Right forelimb (tissue), 1 donor: ENCODE data around the gene ZSCAN5B.
"Not testable (repeated sequence)": the region's sequence is repeated elsewhere in the genome, so short reads cannot be mapped to it uniquely, and the experiment has no call there.

Source experiments
- DNase-seq: peaks from one replicate; pipeline ENCODE4 v3.0.0-alpha.2; 2018

Gene ZSCAN5B

DNA sequence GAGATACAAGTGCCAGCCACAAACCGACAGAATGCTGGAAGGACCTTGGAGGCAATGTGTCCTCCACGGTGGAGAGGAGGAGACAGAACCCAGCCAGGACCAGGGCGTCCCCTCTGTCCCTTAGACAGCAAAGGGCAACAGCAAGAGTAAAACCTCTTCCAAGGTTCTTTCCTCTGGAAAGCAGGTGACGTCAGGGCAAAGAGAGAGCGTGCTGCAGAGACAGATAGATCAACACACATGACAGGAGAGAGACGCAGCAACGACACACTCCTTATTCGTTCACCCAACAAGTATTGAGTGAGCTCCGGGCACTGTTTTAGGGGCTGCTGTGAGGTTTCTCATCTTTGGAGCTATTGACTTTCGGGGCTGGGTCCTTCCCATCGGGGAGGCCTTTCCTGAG, 23.0 kb downstream of the ZSCAN5B start:
- DNase-seq = no peak

DNA sequence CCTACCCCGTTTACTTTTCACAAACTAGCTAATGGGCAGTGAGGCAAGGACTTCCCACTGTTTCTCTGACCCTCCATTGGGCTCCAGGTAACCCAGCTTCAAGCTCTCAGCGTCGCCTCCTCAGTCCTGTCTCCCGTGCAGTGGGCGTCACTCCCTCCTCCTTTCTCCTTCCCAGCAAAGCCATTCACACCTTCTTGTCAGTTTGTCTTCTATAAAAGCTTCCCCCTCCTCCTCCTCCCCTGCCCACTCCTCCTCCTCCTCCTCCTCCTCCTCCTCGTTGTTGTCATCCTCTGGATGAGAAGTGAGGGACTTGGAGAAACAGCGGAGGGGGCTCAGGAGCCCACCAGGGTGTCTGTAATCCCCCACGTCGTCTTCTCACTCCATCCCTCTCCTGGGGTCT, 23.5 kb downstream of the ZSCAN5B start:
- DNase-seq = no peak

DNA sequence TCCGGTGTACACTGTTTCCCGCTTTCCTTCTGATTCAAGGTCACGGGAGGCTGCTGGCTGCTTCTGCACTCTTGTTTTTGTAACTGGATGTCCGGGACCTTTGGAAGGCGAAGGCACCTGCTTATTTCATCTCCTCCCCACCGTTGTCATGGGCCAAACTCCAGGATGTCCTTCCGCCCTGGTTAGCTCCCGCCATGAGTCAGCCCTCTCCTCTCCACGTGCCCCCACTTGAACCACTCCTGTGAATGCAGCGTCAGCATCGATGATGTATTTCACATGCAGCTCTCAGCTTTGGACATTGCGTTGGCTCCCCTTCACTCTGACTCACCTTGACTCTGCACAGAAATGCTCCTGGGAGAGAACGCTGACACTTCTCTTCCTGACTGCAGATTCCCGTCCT, 27.3 kb downstream of the ZSCAN5B start:
- DNase-seq = no peak

DNA sequence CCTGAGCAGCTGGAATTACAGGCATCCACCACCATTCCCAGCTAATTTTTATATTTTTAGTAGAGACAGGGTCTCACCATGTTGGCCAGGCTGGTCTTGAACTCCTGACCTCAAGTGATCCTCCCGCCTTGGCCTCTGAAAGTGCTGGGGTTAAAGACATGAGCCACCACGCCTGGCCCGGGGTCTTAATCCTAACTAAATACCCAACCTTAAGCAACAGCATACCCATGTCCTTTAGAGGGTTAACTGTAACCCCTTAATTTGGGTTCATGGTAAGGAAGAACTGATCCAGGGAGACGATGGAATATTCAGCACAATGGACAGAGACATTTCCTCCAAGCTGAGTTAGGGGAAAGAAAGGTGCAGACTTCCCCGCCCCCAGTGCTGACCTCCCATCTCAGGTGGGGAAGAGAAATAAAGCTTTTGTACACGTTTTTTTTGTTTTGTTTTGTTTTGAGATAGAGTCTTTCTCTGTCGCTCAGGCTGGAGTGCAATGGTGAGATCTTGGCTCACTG, 30.5 kb downstream of the ZSCAN5B start:
- no peak for DNase-seq

DNA sequence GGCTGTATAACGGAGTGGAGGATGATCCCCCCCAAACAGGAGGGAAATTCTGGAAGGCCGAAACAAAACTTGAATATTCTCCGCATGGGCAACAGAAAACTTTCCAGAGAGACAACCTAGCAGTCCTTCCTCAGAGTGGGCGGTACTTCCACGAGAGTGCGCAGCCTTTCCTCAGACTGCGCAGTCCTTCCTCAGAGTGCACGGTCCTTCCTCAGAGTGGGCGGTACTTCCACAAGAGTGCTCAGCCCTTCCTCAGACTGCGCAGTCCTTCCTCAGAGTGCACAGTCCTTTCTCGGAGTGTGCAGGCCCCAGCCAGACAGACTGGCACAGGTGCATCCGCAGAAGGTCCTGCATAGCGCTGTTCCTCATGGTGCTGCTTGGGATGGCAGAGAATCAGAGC, 34.5 kb downstream of the ZSCAN5B start:
- no peak for DNase-seq

DNA sequence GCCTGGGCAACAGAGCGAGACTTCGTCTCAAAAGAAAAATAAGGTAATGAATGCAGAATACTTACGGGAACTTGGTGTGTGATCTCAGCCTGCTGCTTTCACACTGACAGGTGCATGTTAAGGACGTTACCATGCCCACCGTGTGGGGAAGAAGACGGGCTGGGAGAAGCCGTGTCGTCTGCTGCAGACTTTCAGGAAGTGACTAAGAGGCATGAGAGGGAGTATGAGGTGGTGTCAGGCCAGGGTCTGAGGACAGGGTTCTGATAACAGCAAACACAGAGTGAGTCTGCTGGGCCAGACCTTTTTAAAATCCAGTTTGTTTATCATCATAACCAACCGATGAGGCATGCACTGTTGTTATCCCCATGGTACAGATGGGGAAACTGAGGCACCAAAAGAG, 35.3 kb downstream of the ZSCAN5B start:
- DNase-seq = no peak

DNA sequence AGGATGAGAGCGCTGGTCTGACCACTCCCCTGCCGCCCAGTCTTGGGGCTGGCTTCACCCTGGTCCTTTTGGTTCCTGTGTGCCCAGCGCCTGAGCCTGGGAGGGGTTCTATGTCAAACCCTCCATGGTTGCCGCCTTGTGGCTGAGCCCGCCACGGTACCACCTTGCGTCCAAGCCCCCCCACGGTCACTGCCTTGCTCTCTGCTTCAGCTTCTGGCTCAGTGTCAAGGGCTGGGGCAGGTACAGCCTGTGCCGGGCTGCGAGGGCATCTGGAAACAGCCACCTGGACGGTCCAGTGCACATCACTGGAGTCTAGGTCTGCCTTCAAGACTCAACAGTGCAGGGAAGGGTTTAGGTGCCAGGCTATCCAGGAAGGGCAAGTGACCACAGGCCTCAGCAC, 36.0 kb downstream of the ZSCAN5B start:
- DNase-seq = no peak

DNA sequence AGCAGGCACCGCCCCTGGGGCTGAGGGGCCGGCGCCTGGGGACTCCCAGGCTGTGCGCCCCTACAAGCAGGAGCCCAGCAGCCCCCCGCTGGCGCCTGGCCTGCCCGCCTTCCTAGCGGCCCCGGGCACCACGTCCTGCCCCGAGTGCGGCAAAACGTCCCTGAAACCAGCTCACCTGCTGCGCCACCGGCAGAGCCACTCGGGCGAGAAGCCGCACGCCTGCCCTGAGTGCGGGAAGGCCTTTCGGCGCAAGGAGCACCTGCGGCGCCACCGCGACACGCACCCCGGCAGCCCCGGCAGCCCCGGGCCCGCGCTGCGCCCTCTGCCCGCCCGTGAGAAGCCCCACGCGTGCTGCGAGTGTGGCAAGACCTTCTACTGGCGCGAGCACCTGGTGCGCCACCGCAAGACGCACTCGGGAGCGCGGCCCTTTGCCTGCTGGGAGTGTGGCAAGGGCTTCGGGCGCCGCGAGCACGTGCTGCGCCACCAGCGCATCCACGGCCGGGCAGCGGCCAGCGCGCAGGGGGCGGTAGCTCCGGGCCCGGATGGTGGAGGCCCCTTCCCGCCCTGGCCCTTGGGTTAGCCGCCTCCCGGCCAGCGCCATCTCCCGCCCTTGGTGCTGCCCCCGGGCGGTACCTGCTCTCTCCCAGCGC, 37.8 kb downstream of the ZSCAN5B start:
- DNase-seq = no peak

DNA sequence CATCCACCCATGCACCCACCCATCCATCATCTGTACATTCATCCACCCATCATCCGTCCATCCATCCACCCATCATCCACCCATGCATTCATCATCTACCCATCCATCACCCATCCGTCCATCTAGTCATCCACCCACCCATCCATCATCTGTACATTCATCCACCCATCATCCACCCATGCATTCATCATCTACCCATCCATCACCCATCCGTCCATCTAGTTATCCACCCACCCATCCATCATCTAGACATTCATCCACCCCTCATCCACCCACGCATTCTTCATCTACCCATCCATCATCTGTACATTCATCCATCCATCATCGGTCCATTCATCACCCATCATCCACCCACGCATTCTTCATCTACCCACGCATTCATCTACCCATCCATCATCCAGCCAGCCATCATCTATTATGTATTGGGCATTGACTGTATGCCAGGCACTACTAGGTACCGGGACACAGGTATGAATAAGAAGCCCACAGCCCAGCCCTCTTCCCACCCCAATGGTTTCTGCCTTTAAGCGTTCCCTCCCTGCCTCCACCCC, 38.5 kb downstream of the ZSCAN5B start:
- DNase-seq = no peak

DNA sequence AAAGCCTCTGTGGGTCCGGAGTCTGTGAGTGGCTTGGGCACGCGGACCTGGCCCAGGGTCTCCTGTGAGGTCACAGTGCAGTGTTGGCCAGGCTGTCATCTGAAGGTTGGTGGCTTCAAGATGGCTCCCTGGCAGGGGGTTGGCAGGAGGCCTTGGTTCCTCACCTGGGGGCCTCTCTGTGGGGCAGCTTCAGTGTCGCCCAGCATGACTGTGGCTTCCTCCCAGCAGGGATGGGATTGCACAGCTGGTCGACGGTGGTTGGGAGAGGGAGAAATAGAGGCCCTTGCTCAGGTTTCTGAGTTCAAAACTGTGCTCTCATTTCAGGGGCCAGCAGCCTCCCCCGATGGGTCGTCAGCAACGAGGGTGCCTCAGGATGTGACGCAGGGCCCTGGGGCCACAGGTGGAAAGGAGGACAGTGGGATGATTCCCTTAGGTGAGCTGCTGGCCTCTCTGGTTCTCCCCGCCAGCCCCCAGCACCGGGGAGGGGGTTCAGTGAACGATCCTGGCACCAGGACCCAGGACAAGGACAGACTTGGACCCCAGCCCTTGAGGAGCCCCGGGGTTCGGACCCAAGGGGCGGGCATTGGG, 39.3 kb downstream of the ZSCAN5B start:
- no peak for DNase-seq

DNA sequence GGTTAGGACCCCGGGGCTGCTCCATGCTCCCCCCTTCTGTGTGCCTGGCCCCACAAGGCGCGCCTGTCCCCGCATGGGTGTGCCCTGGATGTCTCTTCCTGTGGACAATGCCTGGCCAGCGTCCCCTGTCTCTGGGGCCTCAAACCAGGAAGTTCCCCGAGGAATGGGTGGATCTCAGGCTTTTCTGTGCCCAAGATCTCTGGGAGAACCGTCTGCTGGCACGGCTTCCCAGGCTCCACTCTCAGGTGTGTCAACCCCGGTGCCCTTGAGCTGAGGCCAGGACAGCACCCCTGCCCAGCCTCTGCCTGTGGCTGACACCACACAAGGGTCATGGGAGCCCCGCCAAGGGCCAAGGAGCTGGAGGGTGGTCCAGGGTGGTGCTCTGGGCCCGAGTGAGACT, 40.8 kb downstream of the ZSCAN5B start:
- no peak for DNase-seq

DNA sequence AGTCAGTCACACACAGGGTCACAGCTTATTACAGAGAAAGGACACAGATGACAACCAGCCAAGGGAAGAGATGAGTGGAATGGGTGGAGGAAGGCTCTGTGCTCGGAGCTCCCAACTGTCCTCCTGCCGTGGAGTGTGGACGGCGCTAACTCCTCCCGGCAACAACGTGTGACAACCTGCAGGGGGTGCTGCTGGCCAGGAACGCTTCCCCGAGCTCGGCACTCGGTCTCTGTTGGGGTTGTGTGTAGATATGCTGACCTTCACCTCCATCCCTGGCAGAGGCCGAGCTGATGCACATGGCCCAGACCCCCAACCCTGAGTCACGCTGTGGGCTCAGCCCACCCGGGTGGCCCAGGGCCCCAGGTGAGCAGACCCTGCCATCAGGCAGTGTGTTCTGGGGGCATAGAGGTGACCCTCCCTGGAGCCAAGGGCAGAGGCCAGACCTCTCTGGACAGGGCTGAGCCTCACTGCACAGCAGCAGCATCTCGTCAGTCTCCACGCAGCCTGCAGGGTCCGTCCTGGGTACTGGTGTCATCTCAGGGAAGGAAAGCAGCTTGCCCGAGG, 42.4 kb downstream of the ZSCAN5B start:
- DNase-seq = no peak

DNA sequence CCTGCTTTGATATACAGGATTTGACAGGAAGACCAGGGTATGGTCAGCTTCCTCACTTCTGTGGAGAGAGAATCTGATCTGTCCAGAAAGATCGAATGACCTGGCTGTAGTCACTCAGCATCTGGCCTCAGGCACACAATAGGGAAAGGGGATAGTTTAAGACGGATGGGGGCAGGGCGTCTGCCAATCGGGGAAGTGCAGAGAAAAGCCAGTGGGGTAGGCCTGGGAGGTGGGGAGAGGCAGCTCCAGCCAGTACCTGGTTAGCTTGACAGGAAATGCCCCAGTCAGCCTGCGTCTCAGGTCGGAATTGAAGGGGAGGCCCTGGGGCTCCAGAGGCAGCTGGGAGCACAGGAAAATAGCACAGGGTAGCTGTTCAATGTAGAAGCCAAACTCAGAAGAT, 44.1 kb downstream of the ZSCAN5B start:
- no peak for DNase-seq

DNA sequence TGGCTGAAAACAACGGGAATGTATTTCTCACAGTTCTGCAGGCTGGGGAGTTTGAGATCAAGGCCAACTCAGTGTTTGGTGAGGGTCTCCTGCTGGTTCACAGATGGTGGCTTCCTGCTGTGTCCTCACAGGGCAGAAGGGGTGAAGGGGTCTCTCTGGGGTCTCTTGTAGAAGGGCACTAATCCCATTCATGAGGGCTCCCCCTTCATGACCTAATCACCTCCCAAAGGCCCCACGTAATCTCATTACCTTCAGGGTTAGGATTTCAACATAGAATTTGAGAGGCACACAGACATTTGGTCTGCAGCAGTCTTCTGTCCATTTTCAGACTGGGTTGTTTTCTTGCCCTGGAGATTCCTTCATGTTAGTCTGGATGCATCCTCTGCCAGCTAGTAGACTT, 44.9 kb downstream of the ZSCAN5B start:
- DNase-seq = no peak

DNA sequence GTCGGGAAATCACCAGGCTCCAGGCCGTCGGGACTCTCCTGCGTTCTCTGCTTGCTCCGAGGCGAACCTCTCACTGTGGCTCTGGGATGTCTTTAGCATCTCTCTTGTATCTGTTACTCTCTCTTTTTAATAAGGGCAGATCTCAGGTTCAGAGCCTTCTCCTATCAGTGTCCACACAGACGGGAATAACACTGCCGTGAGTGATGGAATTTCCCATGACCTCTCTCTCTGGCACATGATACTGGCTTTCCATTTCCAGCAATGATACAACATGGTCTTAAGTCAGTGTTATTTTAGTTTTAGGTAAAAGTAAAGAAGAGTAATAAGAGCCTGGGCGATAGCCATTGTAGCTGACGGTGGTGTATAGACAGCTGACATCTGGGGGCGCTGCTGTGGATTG, 47.2 kb downstream of the ZSCAN5B start:
- no peak for DNase-seq

DNA sequence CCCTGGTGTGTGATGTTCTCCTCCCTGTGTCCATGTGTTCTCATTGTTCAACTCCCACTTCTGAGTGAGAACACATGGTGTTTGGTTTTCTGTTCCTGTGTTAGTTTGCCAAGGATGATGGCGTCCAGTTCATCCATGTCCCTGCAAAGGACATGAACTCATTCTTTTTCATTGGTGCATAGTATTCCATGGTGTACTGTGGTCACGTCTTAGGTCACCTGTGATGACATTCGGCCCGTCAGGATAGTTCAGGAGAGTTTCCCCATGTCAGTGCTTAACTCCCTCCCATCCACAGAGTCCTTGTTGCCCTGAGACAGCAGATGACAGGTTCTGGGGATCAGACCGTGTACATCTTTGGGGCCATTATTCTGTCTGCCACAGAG, 47.9 kb downstream of the ZSCAN5B start:
- DNase-seq = no peak

DNA sequence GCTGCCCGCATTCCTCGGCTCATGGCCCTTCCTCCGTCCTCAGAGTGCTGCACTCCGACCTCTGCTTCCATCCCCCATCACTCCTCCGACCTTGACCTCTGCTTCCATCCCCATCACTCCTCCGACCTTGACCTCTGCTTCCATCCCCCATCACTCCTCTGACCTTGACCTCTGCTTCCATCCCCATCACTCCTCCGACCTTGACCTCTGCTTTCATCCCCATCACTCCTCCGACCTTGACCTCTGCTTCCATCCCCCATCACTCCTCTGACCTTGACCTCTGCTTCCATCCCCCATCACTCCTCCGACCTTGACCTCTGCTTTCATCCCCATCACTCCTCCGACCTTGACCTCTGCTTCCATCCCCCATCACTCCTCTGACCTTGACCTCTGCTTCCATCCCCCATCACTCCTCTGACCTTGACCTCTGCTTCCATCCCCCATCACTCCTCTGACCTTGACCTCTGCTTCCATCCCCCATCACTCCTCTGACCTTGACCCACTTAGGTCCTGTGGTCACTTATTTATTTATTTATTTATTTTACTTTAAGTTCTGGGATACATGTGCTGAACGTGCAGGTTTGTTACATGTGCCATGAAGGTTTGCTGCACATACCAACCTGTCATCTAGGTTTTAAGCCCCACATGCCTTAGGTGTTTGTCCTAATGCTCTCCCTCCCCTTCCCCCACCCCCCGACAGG, 48.5 kb downstream of the ZSCAN5B start:
- DNase-seq = not testable (repeated sequence)

DNA sequence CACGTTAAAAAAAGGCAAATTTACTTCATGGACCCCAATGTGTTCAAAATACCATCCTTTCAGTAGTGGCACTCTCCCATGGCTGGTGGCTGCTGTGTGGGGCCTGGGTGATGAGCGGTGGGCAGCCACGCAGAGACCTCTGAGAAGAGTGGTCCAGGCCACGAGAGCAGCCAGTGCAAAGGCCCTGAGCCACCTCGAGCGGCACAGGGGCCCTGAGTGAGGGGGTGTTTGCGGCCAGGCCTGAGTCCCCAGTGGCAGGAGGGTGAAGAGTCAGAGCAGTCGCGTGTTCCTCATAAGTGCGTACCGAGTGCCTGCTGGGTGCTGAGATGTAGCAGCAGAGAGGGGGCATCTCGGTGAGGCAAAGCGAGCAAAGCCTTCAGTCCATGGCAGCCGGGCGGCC, 49.5 kb downstream of the ZSCAN5B start:
- no peak for DNase-seq

DNA sequence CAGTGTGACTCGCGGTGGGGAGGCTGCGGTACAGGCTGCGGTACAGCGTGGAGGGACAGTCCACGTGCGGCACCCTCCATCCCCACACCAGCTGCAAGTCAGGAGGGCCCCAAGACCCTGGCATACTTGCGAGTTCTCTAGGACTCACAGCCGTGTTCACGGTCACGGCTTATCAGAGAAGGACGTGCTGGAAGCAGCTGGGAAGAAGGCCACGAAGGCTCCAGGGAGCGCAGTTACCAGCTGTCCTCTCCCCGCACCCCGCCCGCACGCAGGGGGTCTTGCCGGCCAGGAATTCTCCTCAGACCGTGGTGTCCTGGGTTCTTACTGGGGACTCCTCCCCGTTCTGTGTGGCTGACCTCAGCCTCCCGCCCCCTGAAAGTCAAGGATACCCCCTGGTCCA, 50.3 kb downstream of the ZSCAN5B start:
- DNase-seq = no peak

DNA sequence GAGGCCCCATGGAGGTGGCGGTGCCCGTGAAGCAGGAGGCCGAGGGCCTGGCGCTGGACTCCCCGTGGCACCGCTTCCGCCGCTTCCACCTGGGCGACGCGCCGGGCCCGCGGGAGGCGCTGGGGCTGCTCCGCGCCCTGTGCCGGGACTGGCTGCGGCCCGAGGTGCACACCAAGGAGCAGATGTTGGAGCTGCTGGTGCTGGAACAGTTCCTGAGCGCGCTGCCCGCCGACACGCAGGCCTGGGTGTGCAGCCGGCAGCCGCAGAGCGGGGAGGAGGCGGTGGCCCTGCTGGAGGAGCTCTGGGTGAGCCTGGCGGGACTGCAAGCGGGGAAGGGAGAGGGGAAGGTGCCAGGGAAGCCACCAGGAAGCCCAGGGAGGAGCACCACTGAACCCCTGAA, 50.7 kb downstream of the ZSCAN5B start:
- no peak for DNase-seq

DNA sequence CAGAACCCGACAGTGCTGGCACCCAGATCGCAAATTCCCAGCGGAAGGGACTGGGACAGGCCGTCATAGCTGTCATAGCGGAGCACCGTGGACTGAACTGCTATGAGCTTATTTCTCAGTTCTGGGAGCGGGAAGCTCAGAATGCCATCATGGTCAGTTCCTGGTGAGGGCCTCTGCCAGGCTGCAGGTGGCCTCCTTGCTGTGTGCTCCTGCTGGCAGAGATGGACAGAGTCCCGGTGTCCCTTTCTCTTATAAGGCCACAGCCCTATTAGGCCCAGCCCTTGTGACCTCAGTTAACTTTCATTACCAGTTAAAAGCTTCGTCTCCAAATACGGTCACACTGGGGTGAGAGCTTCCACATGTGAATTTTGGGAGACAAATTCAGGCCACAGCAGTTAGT, 51.9 kb downstream of the ZSCAN5B start:
- no peak for DNase-seq

DNA sequence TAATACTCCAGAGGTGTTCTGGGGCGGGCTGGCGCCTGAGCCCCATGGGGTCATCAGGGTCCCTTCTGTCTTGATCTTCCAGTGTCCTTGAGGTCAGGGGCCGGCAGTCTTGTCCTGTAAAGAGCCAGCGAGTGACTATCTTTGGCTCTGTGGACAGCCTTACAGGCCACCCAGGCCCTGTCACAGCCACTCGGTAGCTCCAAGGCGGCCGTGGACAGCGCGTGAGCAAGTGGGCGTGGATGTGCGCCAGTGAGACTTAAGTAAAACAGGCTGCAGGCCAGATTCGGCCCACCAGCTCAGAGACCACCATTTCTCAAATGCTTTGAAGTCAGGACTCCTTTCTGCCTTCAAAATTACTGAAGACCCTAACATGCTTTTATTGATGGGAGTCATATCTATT, 52.8 kb downstream of the ZSCAN5B start:
- no peak for DNase-seq

DNA sequence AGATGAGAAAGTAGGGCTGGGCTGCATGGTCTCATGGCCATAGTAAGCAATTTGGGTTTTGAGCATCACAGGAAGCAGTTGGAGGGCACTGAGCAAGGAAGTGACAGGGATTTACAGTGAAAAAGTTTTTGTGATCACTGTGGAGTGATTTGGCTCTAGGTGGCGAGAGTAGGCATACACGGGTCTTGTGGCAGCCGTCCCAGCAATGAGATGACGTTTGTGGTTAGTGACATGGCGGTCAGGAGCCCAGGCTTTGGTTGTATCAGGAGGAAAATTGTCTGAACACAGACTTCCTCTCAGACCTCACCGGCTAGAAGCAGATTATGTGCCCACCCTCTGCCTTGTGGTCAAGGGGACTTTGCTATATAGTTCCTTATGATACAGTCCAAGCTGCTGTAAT, 53.2 kb downstream of the ZSCAN5B start:
- DNase-seq = no peak

DNA sequence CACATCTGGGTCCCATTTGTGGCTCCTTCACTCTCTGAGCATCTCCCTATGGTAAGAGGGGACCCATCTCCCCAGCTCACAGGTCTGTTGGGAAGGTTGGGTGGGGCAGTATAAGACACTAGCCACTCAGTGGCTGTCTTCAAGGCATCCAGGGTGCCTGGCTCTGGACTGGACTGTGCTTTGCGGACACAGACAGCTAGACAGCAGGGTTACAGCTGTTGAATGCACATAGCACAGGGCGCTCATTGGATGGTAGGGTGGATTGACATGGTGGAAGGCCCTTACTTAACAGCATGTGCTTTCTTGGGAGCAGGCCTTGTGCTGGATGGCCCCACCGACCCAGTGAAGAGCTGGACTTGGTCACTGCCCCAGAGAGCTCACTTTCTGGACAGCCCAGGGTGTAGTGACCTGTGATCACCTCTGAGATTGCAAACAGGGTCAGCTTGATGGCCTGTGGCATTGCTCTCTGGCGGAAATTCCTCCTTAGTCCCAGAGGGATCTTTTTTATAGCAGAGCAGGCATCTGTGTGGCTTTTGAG, 54.6 kb downstream of the ZSCAN5B start:
- no peak for DNase-seq
